ENCODE data around the gene RHBDD2. TPM values are rescaled to one million over a fixed set of nuclear protein-coding genes. Genes with fewer than 3 reads are reported as not detected.
"Not testable (repeated sequence)": the region's sequence is repeated elsewhere in the genome, so short reads cannot be mapped to it uniquely, and the experiment has no call there.

RHBDD2 gene
- total RNA-seq, 6 experiments from 2014 or later = 24.4 to 56.1 (median 31.7) TPM

- Histone ChIP-seq H3K27me3 (no peaks in the 10 kb centered on the region), H3K27ac (peak overlapping the region; percentile 83 to 97 (median 97)), H3K4me3 (peak overlapping the region in 2 of 3 donors; percentile 4 to 16), H3K9me3 (no peaks in the 10 kb centered on the region), H3K4me1 (peaks cover 0 to 28% (median 10%) of the 10 kb centered on the region in 4 donors), H3K36me3 (no peaks in the 10 kb centered on the region)
- WGBS (ENCODE audit: insufficient coverage, low coverage, low lambda C conversion rate, missing lambda C conversion rate) = 17% methylated on average over 10 of the region's 17 CpGs
- peak; percentile 91 for TF ChIP-seq POLR2A (IDR thresholded peaks at IDR 0.05)
- no peak for TF ChIP-seq CTCF (IDR thresholded peaks at IDR 0.05)
- DNase-seq (peak; percentile 87 to 95 (median 93)), ATAC-seq (peak; percentile 77 to 87 (median 80))
- intact Hi-C loops (cut with DNase I) = no loop called here
These were observed 27.2 kb downstream of the RHBDD2 start for GRCh38 chr7:75905785-75906604.

- H3K27ac ChIP-seq = peak overlapping the region; percentile 83 to 97 (median 97)
- peak; percentile 55 to 79 (median 73) for DNase-seq
- intact Hi-C loops (cut with DNase I) = no loop called here
- H3K9me3 ChIP-seq = no peaks in the 10 kb centered on the region
- TF ChIP-seq POLR2A (IDR thresholded peaks at IDR 0.05) (no peak), CTCF (IDR thresholded peaks at IDR 0.05) (no peak)
- no peak overlapping the region for H3K4me3 ChIP-seq
- WGBS (ENCODE audit: insufficient coverage, low coverage, low lambda C conversion rate, missing lambda C conversion rate) = 19% methylated on average over 10 of the region's 10 CpGs
- no peaks in the 10 kb centered on the region for H3K36me3 ChIP-seq
- peaks cover 0 to 28% (median 10%) of the 10 kb centered on the region in 4 donors for H3K4me1 ChIP-seq
- no peaks in the 10 kb centered on the region for H3K27me3 ChIP-seq
- ATAC-seq = peak; percentile 66 to 76 (median 72)
These were observed 28.3 kb downstream of the RHBDD2 start for GRCh38 chr7:75906991-75907667.

GRCh38 chr7:75907668-75908039 lies 28.8 kb downstream of the RHBDD2 start:
- H3K27ac ChIP-seq = peak overlapping the region; percentile 83 to 97 (median 97)
- peaks cover 0 to 29% (median 10%) of the 10 kb centered on the region in 4 donors for H3K4me1 ChIP-seq
- H3K36me3 ChIP-seq; H3K4me3 ChIP-seq; H3K9me3 ChIP-seq; DNase-seq; H3K27me3 ChIP-seq; intact Hi-C loops (cut with DNase I); ATAC-seq: not testable (repeated sequence)
- WGBS (ENCODE audit: insufficient coverage, low coverage, low lambda C conversion rate, missing lambda C conversion rate) = 72% methylated on average over 9 of the region's 9 CpGs

GRCh38 chr7:75909521-75910132 lies 30.8 kb downstream of the RHBDD2 start:
- intact Hi-C loops (cut with DNase I) = no loop called here
- no peak overlapping the region for H3K27ac ChIP-seq
- no peaks in the 10 kb centered on the region for H3K36me3 ChIP-seq
- H3K4me3 ChIP-seq = no peak overlapping the region
- TF ChIP-seq CTCF (IDR thresholded peaks at IDR 0.05) (no peak), POLR2A (IDR thresholded peaks at IDR 0.05) (no peak)
- H3K9me3 ChIP-seq = no peaks in the 10 kb centered on the region
- H3K27me3 ChIP-seq = no peaks in the 10 kb centered on the region
- ATAC-seq (no peak), DNase-seq (no peak)
- H3K4me1 ChIP-seq = peaks cover 0 to 40% (median 10%) of the 10 kb centered on the region in 4 donors
- WGBS (ENCODE audit: insufficient coverage, low coverage, low lambda C conversion rate, missing lambda C conversion rate) = 100% methylated on average over 2 of the region's 5 CpGs

GRCh38 chr7:75911186-75911585 lies 32.4 kb downstream of the RHBDD2 start:
- H3K4me3 ChIP-seq; H3K9me3 ChIP-seq; intact Hi-C loops (cut with DNase I); DNase-seq; H3K36me3 ChIP-seq; ATAC-seq; H3K27me3 ChIP-seq: not testable (repeated sequence)
- 67% methylated on average over 12 of the region's 12 CpGs for WGBS (ENCODE audit: insufficient coverage, low coverage, low lambda C conversion rate, missing lambda C conversion rate)
- Histone ChIP-seq H3K27ac (peak overlapping the region in 2 of 3 donors; percentile 3 to 33), H3K4me1 (peaks cover 0 to 29% (median 5%) of the 10 kb centered on the region in 4 donors)

All from right lobe of liver (tissue), 6 donors.